A549 (cell line): ENCODE results near the gene KLHL1. TPM values are rescaled to one million over a fixed set of nuclear protein-coding genes. Genes with fewer than 3 reads are reported as not detected.

Experiments used
- ATAC-seq, 2 experiments: fragments of 200-7000 bp in 1 of 2; fragments of >200 bp in 1 of 2; cut with Nextera tagmentation in 1 of 2; cut with Tn5 transposase in 1 of 2; 3 replicates each; pipeline versions ENCODE4 v1.8.0 to v1.9.1; 2018 to 2020; ENCODE audit warnings: mild to moderate bottlenecking in 1 of 2, moderate library complexity in 1 of 2
- CTCF ChIA-PET: fragments of 300-600 bp; sonication (Branson Sonifier 250); formaldehyde crosslinking; extraction: SDS; loops from one replicate; lab custom pipeline; 2021; ENCODE audit warnings: antibody characterized with exemption, inconsistent platforms; lab: Yijun Ruan, JAX
- POLR2A ChIA-PET: fragments of 350-600 bp; formaldehyde crosslinking; extraction: SDS; loops from one replicate; lab custom pipeline; 2021; ENCODE audit warnings: antibody characterized with exemption, inconsistent platforms; lab: Yijun Ruan, JAX
- DNase-seq, 2 experiments: peaks; one replicate each; pipeline versions ENCODE4 v3.0.0 to v3.0.0-alpha.2; 2011 to 2016; ENCODE audit warnings: low read depth in 1 of 2, low spot score in 1 of 2
- FAIRE-seq: peaks from 2 replicates; lab custom pipeline; 2011; peaks lifted over from hg19 to GRCh38; lab: Jason Lieb, UNC
- H3K27ac ChIP-seq, 2 experiments: fragments of >200 bp; sonication (Bioruptor Twin); formaldehyde crosslinking; 3 replicates each; pipeline ENCODE4 v1.5.1; 2016 to 2017
- H3K4me1 ChIP-seq: fragments of >200 bp; sonication (Bioruptor Twin); formaldehyde crosslinking; 3 replicates; pipeline ENCODE4 v1.6.1; 2016
- H3K4me2 ChIP-seq: fragments of >200 bp; sonication (Bioruptor Twin); formaldehyde crosslinking; 3 replicates; pipeline ENCODE4 v1.6.1; 2016
- H3K4me3 ChIP-seq: fragments of >200 bp; sonication (Bioruptor Twin); formaldehyde crosslinking; 3 replicates; pipeline ENCODE4 v1.5.1; 2016
- H3K9me3 ChIP-seq: fragments of >200 bp; sonication (Bioruptor Twin); formaldehyde crosslinking; 3 replicates; pipeline ENCODE4 v1.6.1; 2016
- CBX2 ChIP-seq: fragments of 200-600 bp; sonication (generic); IDR thresholded peaks from 2 replicates; pipeline ENCODE4 v1.6.1; 2016; ENCODE audit warnings: low read depth, mild to moderate bottlenecking, borderline replicate concordance
- CHD4 ChIP-seq: fragments of 200-600 bp; sonication (generic); IDR thresholded peaks from 2 replicates; pipeline ENCODE4 v1.6.1; 2016; ENCODE audit warnings: antibody characterized with exemption, mild to moderate bottlenecking, borderline replicate concordance
- EHF ChIP-seq: fragments of 250-450 bp; sonication (Bioruptor Pico); IDR thresholded peaks from 2 replicates; pipeline ENCODE4 v1.5.0; 2020; ENCODE audit warnings: mild to moderate bottlenecking
- EHMT2 ChIP-seq: fragments of 200-600 bp; sonication (generic); IDR thresholded peaks from 2 replicates; pipeline ENCODE4 v1.6.1; 2016; ENCODE audit warnings: antibody characterized with exemption, low read depth, mild to moderate bottlenecking, moderate library complexity
- HMGXB4 ChIP-seq: fragments of 250-450 bp; sonication (Bioruptor Pico); IDR thresholded peaks from 2 replicates; pipeline ENCODE4 v1.5.0; 2021; ENCODE audit warnings: mild to moderate bottlenecking, moderate library complexity, borderline replicate concordance
- HOXB13 ChIP-seq: fragments of 250-450 bp; sonication (Bioruptor Pico); IDR thresholded peaks from 2 replicates; pipeline ENCODE4 v1.5.0; 2020; ENCODE audit warnings: low read depth, mild to moderate bottlenecking, moderate library complexity
- JUN ChIP-seq, 2 experiments: fragments of >200 bp; sonication (Bioruptor Twin); formaldehyde crosslinking; IDR thresholded peaks; 2 replicates in 1 of 2; 3 replicates in 1 of 2; pipeline ENCODE4 v1.6.1; 2016 to 2017
- JUNB ChIP-seq: fragments of >200 bp; sonication (Bioruptor Twin); formaldehyde crosslinking; IDR thresholded peaks from 2 replicates; pipeline ENCODE4 v1.6.1; 2016
- KDM1A ChIP-seq: fragments of 200-600 bp; sonication (generic); IDR thresholded peaks from 2 replicates; pipeline ENCODE4 v1.6.1; 2016; ENCODE audit warnings: low read depth, mild to moderate bottlenecking
- KDM5A ChIP-seq: fragments of 200-600 bp; sonication (generic); IDR thresholded peaks from 2 replicates; pipeline ENCODE4 v1.6.1; 2016; ENCODE audit warnings: antibody characterized with exemption, mild to moderate bottlenecking
- MAFK ChIP-seq: fragments of 450-650 bp; IDR thresholded peaks from 2 replicates; pipeline ENCODE4 v1.6.1; 2014; ENCODE audit not compliant: partially characterized antibody
- MAX ChIP-seq: IDR thresholded peaks from 2 replicates; pipeline ENCODE4 v1.6.1; 2012
- MAZ ChIP-seq: fragments of 150-350 bp; IDR thresholded peaks from 2 replicates; pipeline ENCODE4 v1.6.1; 2014; ENCODE audit warnings: antibody characterized with exemption, low read depth, low read length, borderline replicate concordance
- NPAS2 ChIP-seq: fragments of 250-450 bp; sonication (Bioruptor Pico); IDR thresholded peaks from 2 replicates; pipeline ENCODE4 v1.8.0; 2022; ENCODE audit warnings: mild to moderate bottlenecking, moderate library complexity, borderline replicate concordance
- NR3C1 ChIP-seq: fragments of >200 bp; sonication (Bioruptor Twin); formaldehyde crosslinking; IDR thresholded peaks from 3 replicates; pipeline ENCODE4 v1.6.1; 2017
- POLR2AphosphoS2 ChIP-seq: conservative IDR thresholded peaks from 2 replicates; pipeline ENCODE4 v1.6.1; 2012; ENCODE audit warnings: low read length, improper control_type of control experiment, inconsistent platforms
- RAD21 ChIP-seq, 2 experiments: fragments of >200 bp in 1 of 2; sonication (Bioruptor Twin) in 1 of 2; formaldehyde crosslinking in 1 of 2; IDR thresholded peaks in 1 of 2; conservative IDR thresholded peaks in 1 of 2; 2 replicates in 1 of 2; 3 replicates in 1 of 2; pipeline ENCODE4 v1.6.1; 2012 to 2018; ENCODE audit warnings: inconsistent platforms in 1 of 2
- TP53 ChIP-seq: fragments of 250-450 bp; sonication (Bioruptor Pico); IDR thresholded peaks from 2 replicates; pipeline ENCODE4 v1.5.0; 2021; ENCODE audit warnings: mild to moderate bottlenecking, moderate library complexity
- ZC3H11A ChIP-seq: fragments of 450-650 bp; IDR thresholded peaks from 2 replicates; pipeline ENCODE4 v1.6.1; 2014; ENCODE audit warnings: antibody characterized with exemption, mild to moderate bottlenecking
- ZFP36 ChIP-seq: fragments of 450-650 bp; IDR thresholded peaks from 2 replicates; pipeline ENCODE4 v1.6.1; 2014; ENCODE audit warnings: borderline replicate concordance; ENCODE audit not compliant: partially characterized antibody
- ZNF302 ChIP-seq: fragments of 250-450 bp; sonication (Bioruptor Pico); IDR thresholded peaks from 2 replicates; pipeline ENCODE4 v1.9.0; 2021; ENCODE audit warnings: inconsistent platforms, mild to moderate bottlenecking, moderate library complexity
- WGBS: methylation state at CpG from one replicate; pipeline ENCODE4 v1.1.6; 2017; ENCODE audit errors: missing lambda C conversion rate; 5-methylcytosine and 5-hydroxymethylcytosine counted together
- polyA plus RNA-seq, 4 experiments: library from polyadenylated mRNA; depleted of rRNA in 3 of 4; stranded (reverse); fragments of >200 nt; fragmentation: RNase III in 1 of 4; extraction: RNeasy Plus Mini Kit Qiagen cat#74134 plus additional on column Dnase treatment in 1 of 4; gene quantifications; 2 replicates in 3 of 4; 3 replicates in 1 of 4; pipeline ENCODE4 v1.2.3, GENCODE V29; 2011 to 2017
- TF ChIP-seq, protein P1 (sequence below): IDR thresholded peaks from 2 replicates; pipeline ENCODE4 v1.6.1; 2012
- TF ChIP-seq, protein P2 (sequence below): fragments of 450-650 bp; IDR thresholded peaks from 2 replicates; pipeline ENCODE4 v1.6.1; 2014; ENCODE audit warnings: antibody characterized with exemption
- TF ChIP-seq, protein P3 (sequence below): fragments of >200 bp; sonication (Bioruptor Twin); formaldehyde crosslinking; IDR thresholded peaks from 3 replicates; pipeline ENCODE4 v1.6.1; 2016

The KLHL1 gene
- polyA plus RNA-seq, 2 of the 4 experiments (the other 2 are of a cell fraction): not detected

DNA sequence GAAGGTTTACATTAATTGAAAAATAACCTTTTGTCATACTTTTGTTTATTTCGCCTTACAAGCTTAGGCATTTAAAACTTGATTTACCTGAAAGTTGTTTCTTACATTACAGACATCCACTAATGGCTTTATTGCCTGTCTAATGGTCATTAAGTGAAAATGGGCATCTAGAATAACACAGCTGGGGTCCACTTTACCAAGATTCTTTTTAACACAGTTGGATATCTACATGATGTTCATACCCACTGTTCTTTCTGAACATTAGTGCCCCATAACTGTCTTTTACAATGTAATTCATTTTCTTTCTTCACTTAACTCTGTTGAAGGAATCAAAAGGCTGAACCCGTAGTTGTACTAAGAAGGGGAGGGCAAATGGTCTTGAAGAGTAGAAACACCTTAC is 19.8 kb upstream of the KLHL1 start (continued):
- TF ChIP-seq ZNF302 (CRISPR knock-in tag): no peak
- no peak for TF ChIP-seq TP53 (CRISPR knock-in tag)
- TF ChIP-seq MAX: no peak
- TF ChIP-seq JUN (IDR thresholded peaks at IDR 0.05): no peak
- TF ChIP-seq POLR2AphosphoS2: no peak
- TF ChIP-seq RAD21 (conservative IDR thresholded peaks at IDR 0.05 in 1 of 2, IDR thresholded peaks at IDR 0.05 in 1 of 2): no peak

- no peak for FAIRE-seq
- ChIA-PET POLR2A (no interaction called here), CTCF (no interaction called here)
- WGBS: 30% methylated on average over 5 of the region's 5 CpGs
- ATAC-seq: no peak
- no peak for DNase-seq
- Histone ChIP-seq H3K4me3 (no peak overlapping the region), H3K9me3 (no peaks in the 10 kb centered on the region), H3K27ac (no peak overlapping the region), H3K4me2 (no peak overlapping the region), H3K4me1 (no peaks in the 10 kb centered on the region)
- TF ChIP-seq, protein P1, sequence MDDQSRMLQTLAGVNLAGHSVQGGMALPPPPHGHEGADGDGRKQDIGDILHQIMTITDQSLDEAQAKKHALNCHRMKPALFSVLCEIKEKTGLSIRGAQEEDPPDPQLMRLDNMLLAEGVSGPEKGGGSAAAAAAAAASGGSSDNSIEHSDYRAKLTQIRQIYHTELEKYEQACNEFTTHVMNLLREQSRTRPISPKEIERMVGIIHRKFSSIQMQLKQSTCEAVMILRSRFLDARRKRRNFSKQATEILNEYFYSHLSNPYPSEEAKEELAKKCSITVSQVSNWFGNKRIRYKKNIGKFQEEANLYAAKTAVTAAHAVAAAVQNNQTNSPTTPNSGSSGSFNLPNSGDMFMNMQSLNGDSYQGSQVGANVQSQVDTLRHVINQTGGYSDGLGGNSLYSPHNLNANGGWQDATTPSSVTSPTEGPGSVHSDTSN: no peak
- TF ChIP-seq CBX2 (no peak), MAFK (no peak), EHMT2 (no peak), KDM1A (no peak), CHD4 (no peak), TP53 (CRISPR knock-in tag) (no peak)
- TF ChIP-seq, protein P2, sequence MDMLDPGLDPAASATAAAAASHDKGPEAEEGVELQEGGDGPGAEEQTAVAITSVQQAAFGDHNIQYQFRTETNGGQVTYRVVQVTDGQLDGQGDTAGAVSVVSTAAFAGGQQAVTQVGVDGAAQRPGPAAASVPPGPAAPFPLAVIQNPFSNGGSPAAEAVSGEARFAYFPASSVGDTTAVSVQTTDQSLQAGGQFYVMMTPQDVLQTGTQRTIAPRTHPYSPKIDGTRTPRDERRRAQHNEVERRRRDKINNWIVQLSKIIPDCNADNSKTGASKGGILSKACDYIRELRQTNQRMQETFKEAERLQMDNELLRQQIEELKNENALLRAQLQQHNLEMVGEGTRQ: no peak
These were observed 17.4 kb upstream of the KLHL1 start for GRCh38 chr13:70125693-70126092.

- TF ChIP-seq, protein P1: no peak
- TF ChIP-seq, protein P3, sequence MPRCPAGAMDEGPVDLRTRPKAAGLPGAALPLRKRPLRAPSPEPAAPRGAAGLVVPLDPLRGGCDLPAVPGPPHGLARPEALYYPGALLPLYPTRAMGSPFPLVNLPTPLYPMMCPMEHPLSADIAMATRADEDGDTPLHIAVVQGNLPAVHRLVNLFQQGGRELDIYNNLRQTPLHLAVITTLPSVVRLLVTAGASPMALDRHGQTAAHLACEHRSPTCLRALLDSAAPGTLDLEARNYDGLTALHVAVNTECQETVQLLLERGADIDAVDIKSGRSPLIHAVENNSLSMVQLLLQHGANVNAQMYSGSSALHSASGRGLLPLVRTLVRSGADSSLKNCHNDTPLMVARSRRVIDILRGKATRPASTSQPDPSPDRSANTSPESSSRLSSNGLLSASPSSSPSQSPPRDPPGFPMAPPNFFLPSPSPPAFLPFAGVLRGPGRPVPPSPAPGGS: no peak
- TF ChIP-seq HMGXB4 (CRISPR knock-in tag) (no peak), EHF (CRISPR knock-in tag) (no peak), JUNB (no peak), NR3C1 (no peak), ZFP36 (no peak), MAZ (no peak), CBX2 (no peak), ZC3H11A (no peak), NPAS2 (CRISPR knock-in tag) (no peak), HOXB13 (CRISPR knock-in tag) (no peak), KDM5A (no peak)
- 11% methylated on average over 2 of the region's 2 CpGs for WGBS
- H3K4me3 ChIP-seq: no peak overlapping the region
- ATAC-seq: no peak
- FAIRE-seq: no peak
- DNase-seq: no peak
- no peaks in the 10 kb centered on the region for H3K9me3 ChIP-seq
- H3K27ac ChIP-seq: no peak overlapping the region
- H3K4me2 ChIP-seq: no peak overlapping the region
- CTCF ChIA-PET: no interaction called here
- POLR2A ChIA-PET: no interaction called here
- H3K4me1 ChIP-seq: no peaks in the 10 kb centered on the region
These were observed 9.2 kb upstream of the KLHL1 start for GRCh38 chr13:70117338-70117905.
